Measurements from ENCODE around the gene THYN1. TPM values are rescaled to one million over a fixed set of nuclear protein-coding genes. Genes with fewer than 3 reads are reported as not detected.

THYN1 gene
- total RNA-seq, 1 donor from 2014 or later: 62.5 TPM

- TF ChIP-seq CTCF (conservative IDR thresholded peaks at IDR 0.05): no peak
- Mint-ChIP-seq H3K36me3 (ENCODE audit: low read depth) (no peaks in the 10 kb centered on the region), H3K9me3 (no peaks in the 10 kb centered on the region), H3K27ac (ENCODE audit: unreplicated experiment) (no peak overlapping the region), H3K4me1 (peaks cover 31% of the 10 kb centered on the region), H3K4me3 (no peak overlapping the region), H3K27me3 (ENCODE audit: low read depth) (peaks cover 71% of the 10 kb centered on the region)
- DNase-seq (ENCODE audit: low read depth, low spot score): no peak
Observed at GRCh38 chr11:134271978-134272377, 18.8 kb upstream of the THYN1 start.

DNA sequence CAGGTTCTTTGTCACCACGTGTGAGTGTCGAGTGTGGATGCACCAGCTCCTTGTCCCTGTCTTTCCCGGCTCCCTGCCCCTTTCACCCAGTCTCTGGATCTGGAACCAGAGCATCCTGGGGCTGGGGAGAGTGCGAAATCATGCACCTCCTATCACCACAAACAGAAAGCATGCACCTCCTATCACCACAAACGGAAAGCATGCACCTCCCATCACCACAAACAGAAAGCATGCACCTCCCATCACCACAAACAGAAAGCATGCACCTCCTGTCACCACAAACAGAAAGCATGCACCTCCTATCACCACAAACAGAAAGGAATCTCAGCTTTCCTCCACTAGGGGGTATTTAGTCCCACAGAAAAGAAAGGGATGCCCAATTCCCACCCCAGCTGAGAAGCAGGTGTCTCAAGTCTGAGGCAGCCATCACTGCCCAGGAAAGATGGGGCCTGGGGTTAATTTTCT is 17.1 kb upstream of the THYN1 start:
- H3K36me3 Mint-ChIP-seq (ENCODE audit: low read depth): no peaks in the 10 kb centered on the region
- H3K9me3 Mint-ChIP-seq: no peaks in the 10 kb centered on the region
- H3K27me3 Mint-ChIP-seq (ENCODE audit: low read depth): peaks cover 61% of the 10 kb centered on the region
- no peak for DNase-seq (ENCODE audit: low read depth, low spot score)
- H3K4me1 Mint-ChIP-seq: peaks cover 26% of the 10 kb centered on the region
- peak; percentile 36 for TF ChIP-seq CTCF (conservative IDR thresholded peaks at IDR 0.05)
- no peak overlapping the region for H3K27ac Mint-ChIP-seq (ENCODE audit: unreplicated experiment)
- H3K4me3 Mint-ChIP-seq: no peak overlapping the region

DNA sequence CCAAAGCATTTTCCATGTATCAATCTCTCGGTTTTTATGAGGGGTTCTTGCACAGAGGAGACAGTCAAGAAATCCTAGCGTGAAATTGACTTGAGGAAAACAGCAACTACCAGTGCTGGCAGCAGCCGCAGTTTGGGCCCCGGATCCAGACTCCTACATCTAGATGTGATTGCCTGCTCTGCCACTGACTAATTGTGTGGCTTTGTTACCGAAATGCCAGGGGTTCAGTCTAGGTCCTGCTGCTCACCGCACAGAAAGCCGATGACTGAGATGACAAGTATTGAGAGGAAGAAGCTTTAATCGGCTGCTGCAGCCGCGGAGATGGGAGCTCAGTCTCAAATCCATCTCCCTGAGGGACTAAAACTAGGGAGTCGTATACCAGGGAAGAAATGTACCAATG is 14.8 kb upstream of the THYN1 start:
- Mint-ChIP-seq H3K27me3 (ENCODE audit: low read depth) (peaks cover 38% of the 10 kb centered on the region), H3K9me3 (no peaks in the 10 kb centered on the region), H3K4me3 (no peak overlapping the region), H3K36me3 (ENCODE audit: low read depth) (peaks cover 2% of the 10 kb centered on the region), H3K27ac (ENCODE audit: unreplicated experiment) (no peak overlapping the region), H3K4me1 (peaks cover 14% of the 10 kb centered on the region)
- no peak for DNase-seq (ENCODE audit: low read depth, low spot score)
- TF ChIP-seq CTCF (conservative IDR thresholded peaks at IDR 0.05): no peak

DNA sequence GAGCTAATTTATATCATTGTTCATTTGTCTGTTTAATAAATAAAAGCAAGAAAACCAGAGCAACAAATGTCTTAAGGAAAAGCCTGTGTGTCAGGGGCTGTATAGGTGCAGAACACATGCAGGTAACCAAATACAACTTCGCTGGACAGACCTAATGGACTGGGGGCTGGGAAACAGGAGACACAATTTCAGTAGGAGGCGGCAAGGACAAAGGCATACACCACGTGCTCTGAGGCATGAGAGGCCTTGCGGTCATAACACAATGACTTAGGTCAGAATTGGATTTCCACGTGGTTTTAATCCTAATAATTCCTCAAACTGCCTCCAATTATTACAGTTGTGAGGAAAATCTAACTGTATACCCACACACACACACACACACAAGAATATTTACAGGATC is 14.3 kb upstream of the THYN1 start:
- Mint-ChIP-seq H3K27ac (ENCODE audit: unreplicated experiment) (peak overlapping the region; percentile 30), H3K4me3 (no peak overlapping the region), H3K4me1 (peaks cover 11% of the 10 kb centered on the region), H3K9me3 (no peaks in the 10 kb centered on the region), H3K36me3 (ENCODE audit: low read depth) (peaks cover 2% of the 10 kb centered on the region), H3K27me3 (ENCODE audit: low read depth) (peaks cover 33% of the 10 kb centered on the region)
- no peak for DNase-seq (ENCODE audit: low read depth, low spot score)
- TF ChIP-seq CTCF (conservative IDR thresholded peaks at IDR 0.05): no peak

DNA sequence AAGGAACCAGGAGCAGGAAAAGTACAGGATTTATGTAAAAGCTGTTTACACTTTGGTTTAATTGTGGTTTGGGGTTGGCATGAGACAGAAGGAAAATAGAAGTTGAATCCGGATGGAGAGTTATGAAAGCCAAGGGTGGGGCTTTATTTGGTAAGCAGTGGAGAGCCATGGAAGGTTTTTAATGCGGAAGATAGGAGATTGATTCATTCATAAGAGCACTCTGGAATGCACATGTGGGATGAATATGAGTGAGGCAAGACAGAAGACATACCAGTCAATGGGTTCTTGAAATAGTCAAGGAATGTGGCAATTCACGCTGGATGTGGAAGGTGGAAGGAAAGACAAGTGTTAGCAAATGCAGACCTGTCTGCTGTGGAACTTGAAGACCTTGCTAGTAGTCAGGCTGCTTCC is 13.7 kb upstream of the THYN1 start:
- Mint-ChIP-seq H3K27me3 (ENCODE audit: low read depth) (peaks cover 27% of the 10 kb centered on the region), H3K4me1 (peaks cover 11% of the 10 kb centered on the region), H3K4me3 (no peak overlapping the region), H3K36me3 (ENCODE audit: low read depth) (peaks cover 2% of the 10 kb centered on the region), H3K9me3 (no peaks in the 10 kb centered on the region), H3K27ac (ENCODE audit: unreplicated experiment) (no peak overlapping the region)
- TF ChIP-seq CTCF (conservative IDR thresholded peaks at IDR 0.05): no peak
- no peak for DNase-seq (ENCODE audit: low read depth, low spot score)

GRCh38 chr11:134266440-134266839 is 13.3 kb upstream of the THYN1 start:
- Mint-ChIP-seq H3K27ac (ENCODE audit: unreplicated experiment) (no peak overlapping the region), H3K4me3 (no peak overlapping the region), H3K27me3 (ENCODE audit: low read depth) (peaks cover 23% of the 10 kb centered on the region), H3K36me3 (ENCODE audit: low read depth) (peaks cover 2% of the 10 kb centered on the region), H3K4me1 (peaks cover 11% of the 10 kb centered on the region), H3K9me3 (no peaks in the 10 kb centered on the region)
- no peak for TF ChIP-seq CTCF (conservative IDR thresholded peaks at IDR 0.05)
- no peak for DNase-seq (ENCODE audit: low read depth, low spot score)

Measured in neural crest cell (in vitro differentiated cells).